ENCODE data around the gene POLR2J.

Gene POLR2J

GRCh38 chr7:102444961-102445673 is 33.6 kb downstream of the POLR2J start:
- in situ Hi-C loops (cut with MboI; ENCODE audit: low sequenced_read_pairs): no loop called here

- in situ Hi-C loops (cut with MboI; ENCODE audit: low sequenced_read_pairs): no loop called here
Measured at GRCh38 chr7:102439963-102440795, 38.5 kb downstream of the POLR2J start.

GRCh38 chr7:102436118-102436517 is 42.6 kb downstream of the POLR2J start:
- in situ Hi-C loops (cut with MboI; ENCODE audit: low sequenced_read_pairs): no loop called here

- in situ Hi-C loops (cut with MboI; ENCODE audit: low sequenced_read_pairs): no loop called here
Measured at GRCh38 chr7:102434039-102434486, 44.7 kb downstream of the POLR2J start.

DNA sequence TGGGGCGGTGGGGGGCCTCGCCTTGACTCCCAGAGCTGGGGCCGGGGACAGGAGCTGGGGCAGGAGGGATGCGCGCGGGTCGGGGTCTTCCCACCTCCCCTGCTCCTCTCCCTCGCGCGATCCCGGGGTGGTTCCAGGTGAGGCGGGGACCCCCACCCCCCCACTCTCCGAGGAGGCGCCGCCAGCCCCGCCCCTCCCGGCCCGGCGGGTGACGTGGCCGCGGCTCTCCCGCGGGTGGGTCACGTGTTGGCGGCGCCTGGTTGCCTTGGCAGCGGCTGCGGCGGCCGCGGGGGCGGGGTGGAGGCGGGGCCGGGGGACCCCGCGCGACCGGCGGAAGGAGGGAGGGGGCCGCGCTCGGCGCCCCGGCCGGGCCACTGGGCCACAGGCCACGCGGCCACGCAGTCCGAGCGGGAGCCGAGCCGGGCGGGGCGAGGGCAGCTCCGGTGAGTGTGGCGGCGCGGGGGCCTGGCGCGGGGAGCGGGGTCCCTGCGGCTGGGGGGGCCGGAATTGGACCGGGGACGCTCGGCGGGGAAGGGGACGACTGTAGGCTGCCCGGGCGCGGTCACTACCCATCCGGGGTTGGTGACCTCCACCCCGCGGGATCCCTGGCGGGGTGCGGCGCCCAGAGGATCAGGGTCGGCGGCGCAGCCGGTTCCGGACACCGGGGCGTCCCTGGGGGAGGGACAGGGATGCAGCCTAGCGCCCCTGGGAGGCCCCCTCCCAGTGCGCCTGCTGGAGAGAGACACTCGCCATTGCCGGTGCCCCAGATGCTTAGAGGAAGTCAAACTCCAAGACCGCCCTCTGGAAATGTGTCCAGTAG is 45.3 kb downstream of the POLR2J start, which contains the start of gene ORAI2:
ORAI2 (plus strand) TSS at position 357 of the 820 bp plus-strand sequence. CDS start 5,382 bp downstream, outside the sequence.
- in situ Hi-C loops (cut with MboI; ENCODE audit: low sequenced_read_pairs): no loop called here

- in situ Hi-C loops (cut with MboI; ENCODE audit: low sequenced_read_pairs): no loop called here
Measured at GRCh38 chr7:102432442-102433218, 46.1 kb downstream of the POLR2J start.

- in situ Hi-C loops (cut with MboI; ENCODE audit: low sequenced_read_pairs): no loop called here
Measured at GRCh38 chr7:102431617-102432298, 47.0 kb downstream of the POLR2J start.

DNA sequence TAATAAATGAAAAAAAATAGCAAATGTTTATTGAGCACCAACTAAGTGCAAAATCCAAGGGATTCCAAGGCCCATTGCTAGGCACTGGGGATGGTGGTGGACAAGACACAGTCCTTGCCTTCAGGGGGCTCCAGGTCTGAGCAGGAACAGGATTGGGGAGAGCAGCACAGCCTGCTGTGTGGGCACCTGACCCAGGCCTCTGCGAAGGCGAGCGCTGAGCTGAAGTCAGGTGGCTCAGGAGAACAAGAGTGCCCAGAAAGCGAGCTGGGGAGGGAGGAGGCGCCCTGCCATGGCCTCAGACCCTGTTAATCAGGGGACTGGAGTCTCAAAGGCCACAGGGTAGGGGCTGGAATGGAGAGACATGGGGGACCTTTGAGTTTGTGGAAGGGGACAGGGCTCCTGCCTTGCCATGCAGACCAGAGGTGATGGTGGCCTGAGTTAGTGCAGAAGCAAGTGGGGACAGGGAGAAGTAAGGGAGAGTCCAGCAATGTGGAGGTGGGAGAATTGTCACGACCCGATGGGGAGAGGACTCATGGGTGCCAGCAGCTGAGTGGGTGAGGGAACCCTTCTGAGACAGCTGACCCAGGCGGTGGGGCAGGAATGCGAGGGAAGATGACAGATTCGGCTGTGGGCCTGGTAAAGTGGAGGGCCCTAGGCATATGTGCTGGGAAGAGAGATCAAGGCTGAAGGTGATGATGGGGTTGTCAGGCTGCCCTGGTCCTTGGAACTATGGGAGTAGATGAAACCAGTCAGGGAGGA is 49.4 kb downstream of the POLR2J start:
- in situ Hi-C loops (cut with MboI; ENCODE audit: low sequenced_read_pairs): no loop called here

DNA sequence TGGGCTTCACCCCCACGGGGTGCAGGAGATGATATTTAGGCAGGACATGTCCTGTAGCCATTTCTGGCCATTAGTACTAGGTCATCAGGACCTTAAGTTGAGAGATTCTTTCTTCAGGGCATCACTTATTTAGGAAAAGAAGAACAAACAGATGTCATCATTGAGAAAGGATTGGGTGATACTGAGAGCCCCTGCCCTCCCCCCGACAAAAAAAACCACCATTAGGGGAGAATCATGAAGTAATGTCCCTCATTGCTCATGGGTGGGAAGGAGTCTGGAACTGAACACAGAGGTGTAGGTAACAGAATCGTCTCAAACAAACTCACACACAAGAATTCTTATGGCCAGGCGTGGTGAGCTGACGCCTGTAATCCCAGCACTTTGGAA is 51.7 kb downstream of the POLR2J start:
- in situ Hi-C loops (cut with MboI; ENCODE audit: low sequenced_read_pairs): no loop called here

DNA sequence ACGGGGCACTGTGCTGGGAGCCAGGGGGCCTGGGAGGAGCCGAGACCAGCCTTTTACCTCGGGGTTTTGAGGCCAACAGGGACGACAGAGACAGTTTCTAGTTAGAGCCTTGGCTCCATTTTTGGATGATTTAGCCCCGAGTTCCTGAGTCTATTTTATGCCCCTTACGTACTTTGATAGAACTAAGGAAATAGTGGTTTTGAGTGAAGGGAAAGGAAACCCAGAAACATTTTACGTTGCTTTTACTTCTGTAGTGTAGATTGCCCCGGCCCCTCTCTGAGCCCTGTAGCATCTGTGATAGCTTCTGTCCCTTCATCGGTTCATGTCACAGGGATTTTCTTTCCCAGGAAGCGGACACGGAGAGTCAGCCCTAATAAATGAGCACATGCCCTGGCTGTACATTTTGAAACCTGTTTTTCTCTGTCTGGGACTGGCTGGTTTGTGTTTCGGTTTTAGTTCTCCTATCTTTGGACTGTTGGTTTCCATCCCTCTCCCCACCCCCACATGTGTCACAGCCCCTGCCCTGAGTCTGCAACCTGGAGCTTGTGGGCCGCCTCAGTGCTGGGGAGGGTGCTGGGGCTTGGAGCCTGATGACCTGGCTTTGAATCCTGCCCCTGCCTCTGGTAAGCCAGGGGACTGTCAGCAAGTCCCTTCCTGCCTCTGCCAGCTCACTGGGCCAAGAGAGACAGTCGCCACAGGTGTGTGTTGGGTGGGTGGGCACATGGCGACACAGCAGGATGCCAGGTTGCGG is 52.3 kb downstream of the POLR2J start:
- in situ Hi-C loops (cut with MboI; ENCODE audit: low sequenced_read_pairs): no loop called here

DNA sequence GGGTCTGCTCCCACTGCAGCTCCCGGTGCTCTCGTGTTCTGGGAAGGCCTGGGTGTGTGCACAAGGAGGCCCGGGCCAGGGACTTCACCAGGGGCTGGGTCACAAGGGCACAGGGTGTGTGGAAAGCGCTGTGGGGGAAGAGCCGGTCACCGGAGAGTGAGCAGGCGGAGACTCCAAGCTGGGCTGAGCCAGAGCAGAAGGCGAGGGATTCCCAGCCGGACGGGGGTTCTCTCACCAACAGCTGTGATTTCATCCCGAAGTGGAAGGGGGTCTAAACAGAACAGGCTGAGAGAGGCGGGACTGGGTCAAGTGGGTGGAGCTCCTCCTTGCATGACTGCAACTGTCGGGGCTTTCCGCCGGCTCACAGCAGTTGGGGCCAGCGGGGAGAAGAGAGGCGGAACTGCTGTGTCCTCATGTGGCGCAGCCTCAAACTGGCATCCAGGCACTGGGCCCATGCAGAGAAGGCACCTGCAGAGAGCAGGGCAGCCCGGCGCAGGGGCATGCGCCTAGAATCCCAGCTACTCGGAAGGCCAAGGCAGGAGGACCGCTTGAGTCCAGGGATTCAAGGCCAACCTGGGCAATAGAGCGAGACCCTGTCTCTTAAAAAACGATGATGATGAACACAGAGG is 53.0 kb downstream of the POLR2J start:
- in situ Hi-C loops (cut with MboI; ENCODE audit: low sequenced_read_pairs): no loop called here

- in situ Hi-C loops (cut with MboI; ENCODE audit: low sequenced_read_pairs): no loop called here
Measured at GRCh38 chr7:102424787-102425218, 53.9 kb downstream of the POLR2J start.

- in situ Hi-C loops (cut with MboI; ENCODE audit: low sequenced_read_pairs): no loop called here
Measured at GRCh38 chr7:102424129-102424551, 54.6 kb downstream of the POLR2J start.

Measured in HL-60/S4 (cell line).